GM15510 (cell line): ENCODE results near the gene OR2H1.

Experiments
- POLR2A ChIP-seq: IDR thresholded peaks from 3 replicates; pipeline ENCODE4 v1.6.1; 2011; ENCODE audit warnings: borderline replicate concordance; ENCODE audit not compliant: insufficient read length; ENCODE audit errors: extremely low read depth

Gene OR2H1

GRCh38 chr6:29466241-29466640 lies 9.3 kb downstream of the OR2H1 start:
- no peak for TF ChIP-seq POLR2A

- TF ChIP-seq POLR2A = no peak
Observed at GRCh38 chr6:29474996-29475395, 18.0 kb downstream of the OR2H1 start.

- TF ChIP-seq POLR2A = no peak
Observed at GRCh38 chr6:29477923-29478450, 21.0 kb downstream of the OR2H1 start.

- no peak for TF ChIP-seq POLR2A
Observed at GRCh38 chr6:29478740-29479139, 21.8 kb downstream of the OR2H1 start.

- TF ChIP-seq POLR2A = no peak
Observed at GRCh38 chr6:29479560-29479959, 22.6 kb downstream of the OR2H1 start.

- no peak for TF ChIP-seq POLR2A
Observed at GRCh38 chr6:29483186-29483585, 26.2 kb downstream of the OR2H1 start.

GRCh38 chr6:29483735-29484134 lies 26.8 kb downstream of the OR2H1 start:
- TF ChIP-seq POLR2A = no peak

GRCh38 chr6:29486577-29486976 lies 29.6 kb downstream of the OR2H1 start:
- no peak for TF ChIP-seq POLR2A

GRCh38 chr6:29487131-29487530 lies 30.2 kb downstream of the OR2H1 start:
- TF ChIP-seq POLR2A = no peak

GRCh38 chr6:29487660-29488059 lies 30.7 kb downstream of the OR2H1 start, which contains the start of gene MAS1L:
TSS of gene MAS1L (minus strand) at chr6:29487956. CDS start at chr6:29487902, 54 bp downstream.
- no peak for TF ChIP-seq POLR2A

GRCh38 chr6:29488874-29489273 lies 31.9 kb downstream of the OR2H1 start:
- TF ChIP-seq POLR2A = no peak

- no peak for TF ChIP-seq POLR2A
Observed at GRCh38 chr6:29489286-29489685, 32.3 kb downstream of the OR2H1 start.

GRCh38 chr6:29490055-29490454 lies 33.1 kb downstream of the OR2H1 start:
- no peak for TF ChIP-seq POLR2A

- TF ChIP-seq POLR2A = no peak
Observed at GRCh38 chr6:29490552-29490951, 33.6 kb downstream of the OR2H1 start.

- TF ChIP-seq POLR2A = no peak
Observed at GRCh38 chr6:29491574-29491973, 34.6 kb downstream of the OR2H1 start.

- no peak for TF ChIP-seq POLR2A
Observed at GRCh38 chr6:29493261-29493660, 36.3 kb downstream of the OR2H1 start.

GRCh38 chr6:29494131-29494530 lies 37.2 kb downstream of the OR2H1 start:
- no peak for TF ChIP-seq POLR2A
